ENCODE results near the gene GINS1. TPM values are rescaled to one million over a fixed set of nuclear protein-coding genes. Genes with fewer than 3 reads are reported as not detected.

The GINS1 gene
- total and polyA plus RNA-seq, 2 of the 13 experiments (the other 11 are each of a cell fraction or from before 2014, with no cell fraction given): 14.6 to 59.9 TPM

DNA sequence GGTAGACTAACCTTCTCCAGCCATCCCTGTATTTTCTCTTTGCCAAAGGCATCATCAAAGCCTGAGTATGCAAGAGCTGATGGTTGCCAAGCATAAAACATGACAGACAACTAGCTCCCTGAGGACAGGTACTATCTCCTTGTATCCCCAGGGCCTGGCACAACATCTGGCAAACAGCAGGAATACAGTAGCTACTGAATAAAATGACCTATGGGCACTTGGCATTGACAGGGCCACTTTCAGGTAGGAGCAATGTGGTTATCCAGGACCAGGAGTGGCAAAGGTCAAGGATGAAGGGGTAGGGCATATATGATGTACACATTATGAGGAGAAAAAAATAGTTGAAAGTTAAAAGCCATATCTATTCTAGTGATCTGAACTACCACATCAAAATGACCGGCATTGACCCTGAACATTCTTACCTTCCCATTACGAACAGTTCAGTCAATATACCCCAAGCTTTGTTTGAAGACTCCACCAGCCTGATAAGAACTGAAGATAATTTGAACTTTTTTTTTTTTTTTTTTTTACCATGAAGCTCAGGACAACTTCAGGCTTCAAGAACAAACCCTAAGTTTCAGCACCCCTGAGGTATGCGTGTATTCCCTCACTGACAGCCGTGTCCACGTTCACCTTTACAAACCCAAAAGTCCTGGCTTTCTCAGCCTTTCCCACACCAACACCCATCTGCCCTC lies 29.1 kb upstream of the GINS1 start (continued):
- no peak for TF ChIP-seq ZNF775 (CRISPR knock-in tag; IDR thresholded peaks at IDR 0.05; ENCODE audit: borderline replicate concordance)
- TF ChIP-seq FOSL1 (CRISPR knock-in tag; IDR thresholded peaks at IDR 0.05; ENCODE audit: borderline replicate concordance): no peak
- TF ChIP-seq ZNF737 (CRISPR knock-in tag; IDR thresholded peaks at IDR 0.05; ENCODE audit: borderline replicate concordance): no peak
- TF ChIP-seq FOSL2 (CRISPR knock-in tag; IDR thresholded peaks at IDR 0.05): peak; percentile 73
- peak; percentile 77 for TF ChIP-seq HNF4G (IDR thresholded peaks at IDR 0.05; ENCODE audit: borderline replicate concordance, low read depth, low read length)
- no peak for TF ChIP-seq HNF4G (CRISPR knock-in tag; IDR thresholded peaks at IDR 0.05; ENCODE audit: borderline replicate concordance, low read depth)
- TF ChIP-seq, protein P1, sequence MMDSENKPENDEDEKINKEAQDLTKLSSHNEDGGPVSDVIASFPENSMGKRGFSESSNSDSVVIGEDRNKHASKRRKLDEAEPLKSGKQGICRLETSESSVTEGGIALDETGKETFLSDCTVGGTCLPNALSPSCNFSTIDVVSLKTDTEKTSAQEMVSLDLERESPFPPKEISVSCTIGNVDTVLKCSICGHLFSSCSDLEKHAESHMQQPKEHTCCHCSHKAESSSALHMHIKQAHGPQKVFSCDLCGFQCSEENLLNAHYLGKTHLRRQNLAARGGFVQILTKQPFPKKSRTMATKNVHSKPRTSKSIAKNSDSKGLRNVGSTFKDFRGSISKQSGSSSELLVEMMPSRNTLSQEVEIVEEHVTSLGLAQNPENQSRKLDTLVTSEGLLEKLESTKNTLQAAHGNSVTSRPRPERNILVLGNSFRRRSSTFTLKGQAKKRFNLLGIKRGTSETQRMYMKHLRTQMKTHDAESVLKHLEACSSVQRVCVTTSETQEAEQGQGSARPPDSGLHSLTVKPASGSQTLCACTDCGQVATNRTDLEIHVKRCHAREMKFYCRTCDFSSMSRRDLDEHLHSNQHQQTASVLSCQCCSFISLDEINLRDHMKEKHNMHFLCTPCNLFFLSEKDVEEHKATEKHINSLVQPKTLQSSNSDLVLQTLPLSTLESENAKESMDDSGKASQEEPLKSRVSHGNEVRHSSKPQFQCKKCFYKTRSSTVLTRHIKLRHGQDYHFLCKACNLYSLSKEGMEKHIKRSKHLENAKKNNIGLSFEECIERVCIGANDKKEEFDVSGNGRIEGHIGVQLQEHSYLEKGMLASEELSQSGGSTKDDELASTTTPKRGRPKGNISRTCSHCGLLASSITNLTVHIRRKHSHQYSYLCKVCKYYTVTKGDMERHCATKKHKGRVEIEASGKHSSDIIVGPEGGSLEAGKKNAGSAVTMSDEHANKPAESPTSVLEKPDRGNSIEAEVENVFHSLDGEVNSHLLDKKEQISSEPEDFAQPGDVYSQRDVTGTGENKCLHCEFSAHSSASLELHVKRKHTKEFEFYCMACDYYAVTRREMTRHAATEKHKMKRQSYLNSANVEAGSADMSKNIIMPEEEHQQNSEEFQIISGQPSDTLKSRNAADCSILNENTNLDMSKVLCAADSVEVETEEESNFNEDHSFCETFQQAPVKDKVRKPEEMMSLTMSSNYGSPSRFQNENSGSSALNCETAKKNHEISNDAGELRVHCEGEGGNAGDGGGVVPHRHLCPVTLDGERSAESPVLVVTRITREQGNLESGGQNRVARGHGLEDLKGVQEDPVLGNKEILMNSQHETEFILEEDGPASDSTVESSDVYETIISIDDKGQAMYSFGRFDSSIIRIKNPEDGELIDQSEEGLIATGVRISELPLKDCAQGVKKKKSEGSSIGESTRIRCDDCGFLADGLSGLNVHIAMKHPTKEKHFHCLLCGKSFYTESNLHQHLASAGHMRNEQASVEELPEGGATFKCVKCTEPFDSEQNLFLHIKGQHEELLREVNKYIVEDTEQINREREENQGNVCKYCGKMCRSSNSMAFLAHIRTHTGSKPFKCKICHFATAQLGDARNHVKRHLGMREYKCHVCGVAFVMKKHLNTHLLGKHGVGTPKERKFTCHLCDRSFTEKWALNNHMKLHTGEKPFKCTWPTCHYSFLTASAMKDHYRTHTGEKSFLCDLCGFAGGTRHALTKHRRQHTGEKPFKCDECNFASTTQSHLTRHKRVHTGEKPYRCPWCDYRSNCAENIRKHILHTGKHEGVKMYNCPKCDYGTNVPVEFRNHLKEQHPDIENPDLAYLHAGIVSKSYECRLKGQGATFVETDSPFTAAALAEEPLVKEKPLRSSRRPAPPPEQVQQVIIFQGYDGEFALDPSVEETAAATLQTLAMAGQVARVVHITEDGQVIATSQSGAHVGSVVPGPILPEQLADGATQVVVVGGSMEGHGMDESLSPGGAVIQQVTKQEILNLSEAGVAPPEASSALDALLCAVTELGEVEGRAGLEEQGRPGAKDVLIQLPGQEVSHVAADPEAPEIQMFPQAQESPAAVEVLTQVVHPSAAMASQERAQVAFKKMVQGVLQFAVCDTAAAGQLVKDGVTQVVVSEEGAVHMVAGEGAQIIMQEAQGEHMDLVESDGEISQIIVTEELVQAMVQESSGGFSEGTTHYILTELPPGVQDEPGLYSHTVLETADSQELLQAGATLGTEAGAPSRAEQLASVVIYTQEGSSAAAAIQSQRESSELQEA (CRISPR knock-in tag; IDR thresholded peaks at IDR 0.05; ENCODE audit: not compliant biosample characterization): no peak
- TF ChIP-seq MED8 (CRISPR knock-in tag; IDR thresholded peaks at IDR 0.05; ENCODE audit: insufficient replicate concordance): no peak
- peak; percentile 96 to 100 for TF ChIP-seq NR2F1 (CRISPR knock-in tag; IDR thresholded peaks at IDR 0.05)
- TF ChIP-seq GATAD1 (CRISPR knock-in tag; IDR thresholded peaks at IDR 0.05): peak; percentile 45
- TF ChIP-seq ZFP36 (IDR thresholded peaks at IDR 0.05; ENCODE audit: borderline replicate concordance, low read depth, low read length, partially characterized antibody): peak; percentile 27
- TF ChIP-seq, protein P2, sequence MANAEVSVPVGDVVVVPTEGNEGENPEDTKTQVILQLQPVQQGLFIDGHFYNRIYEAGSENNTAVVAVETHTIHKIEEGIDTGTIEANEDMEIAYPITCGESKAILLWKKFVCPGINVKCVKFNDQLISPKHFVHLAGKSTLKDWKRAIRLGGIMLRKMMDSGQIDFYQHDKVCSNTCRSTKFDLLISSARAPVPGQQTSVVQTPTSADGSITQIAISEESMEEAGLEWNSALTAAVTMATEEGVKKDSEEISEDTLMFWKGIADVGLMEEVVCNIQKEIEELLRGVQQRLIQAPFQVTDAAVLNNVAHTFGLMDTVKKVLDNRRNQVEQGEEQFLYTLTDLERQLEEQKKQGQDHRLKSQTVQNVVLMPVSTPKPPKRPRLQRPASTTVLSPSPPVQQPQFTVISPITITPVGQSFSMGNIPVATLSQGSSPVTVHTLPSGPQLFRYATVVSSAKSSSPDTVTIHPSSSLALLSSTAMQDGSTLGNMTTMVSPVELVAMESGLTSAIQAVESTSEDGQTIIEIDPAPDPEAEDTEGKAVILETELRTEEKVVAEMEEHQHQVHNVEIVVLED (CRISPR knock-in tag; IDR thresholded peaks at IDR 0.05; ENCODE audit: borderline replicate concordance): no peak
- peak; percentile 56; the same call in 1 of the 2 replicates for TF ChIP-seq MEIS2 (CRISPR knock-in tag; IDR thresholded peaks at IDR 0.05)
- TF ChIP-seq ELF4 (CRISPR knock-in tag; IDR thresholded peaks at IDR 0.05; ENCODE audit: borderline replicate concordance): no peak
- no peak for TF ChIP-seq MTA3 (CRISPR knock-in tag; IDR thresholded peaks at IDR 0.05)
- TF ChIP-seq ZNF136 (CRISPR knock-in tag; IDR thresholded peaks at IDR 0.05; ENCODE audit: low read depth): 0 out of 2 replicates have a peak, but pooled peaks have one; percentile 19
- TF ChIP-seq, protein P3, sequence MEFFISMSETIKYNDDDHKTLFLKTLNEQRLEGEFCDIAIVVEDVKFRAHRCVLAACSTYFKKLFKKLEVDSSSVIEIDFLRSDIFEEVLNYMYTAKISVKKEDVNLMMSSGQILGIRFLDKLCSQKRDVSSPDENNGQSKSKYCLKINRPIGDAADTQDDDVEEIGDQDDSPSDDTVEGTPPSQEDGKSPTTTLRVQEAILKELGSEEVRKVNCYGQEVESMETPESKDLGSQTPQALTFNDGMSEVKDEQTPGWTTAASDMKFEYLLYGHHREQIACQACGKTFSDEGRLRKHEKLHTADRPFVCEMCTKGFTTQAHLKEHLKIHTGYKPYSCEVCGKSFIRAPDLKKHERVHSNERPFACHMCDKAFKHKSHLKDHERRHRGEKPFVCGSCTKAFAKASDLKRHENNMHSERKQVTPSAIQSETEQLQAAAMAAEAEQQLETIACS (CRISPR knock-in tag; IDR thresholded peaks at IDR 0.05): no peak
- no peak for TF ChIP-seq ZFX (CRISPR knock-in tag; IDR thresholded peaks at IDR 0.05; ENCODE audit: low read depth)

Data from HepG2 (cell line).